ENCODE results near the gene RNF217. TPM values are rescaled to one million over a fixed set of nuclear protein-coding genes. Genes with fewer than 3 reads are reported as not detected.
A peak's percentile ranks its signal among the peaks of the same experiment; 100 is the strongest.

RNF217 gene
- total and polyA plus RNA-seq, 8 donors = 1.9 to 32.7 (median 11.2) TPM

DNA sequence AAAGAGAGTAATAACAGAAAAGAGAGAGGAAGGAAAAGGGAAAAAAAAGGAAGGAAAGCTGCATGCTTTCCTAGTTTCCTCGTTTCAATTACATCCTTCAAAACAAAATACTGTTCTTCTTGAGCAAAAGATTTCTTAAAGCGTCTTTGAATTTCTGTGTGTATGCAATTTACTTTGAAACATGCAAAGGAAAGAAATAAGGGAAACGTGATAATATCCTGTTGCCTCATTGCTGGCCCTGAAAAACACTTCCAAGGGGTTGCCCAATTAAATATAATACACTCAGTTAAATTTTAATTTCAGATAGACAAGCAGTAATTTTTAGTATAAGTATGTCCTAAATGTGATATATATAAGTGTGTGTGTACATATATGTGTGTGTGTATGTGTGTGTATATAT lies 140.2 kb downstream of the RNF217 start:
- H3K9me3 ChIP-seq = no peaks in the 10 kb centered on the region
- H3K27me3 ChIP-seq = no peaks in the 10 kb centered on the region
- H3K36me3 ChIP-seq = no peaks in the 10 kb centered on the region
- TF ChIP-seq POLR2AphosphoS5 (IDR thresholded peaks at IDR 0.05) (no peak), POLR2A (IDR thresholded peaks at IDR 0.05) (no peak), EP300 (IDR thresholded peaks at IDR 0.05) (no peak), CTCF (IDR thresholded peaks at IDR 0.05) (no peak)
- DNase-seq = no peak
- intact Hi-C loops (cut with DNase I; ENCODE audit: low total_unique reads) = no loop called here
- 50 to 80% (median 73%) methylated on average over 3 of the region's 3 CpGs for WGBS, 5 donors
- peak overlapping the region in 2 of 5 donors; percentile 1 to 49 for H3K27ac ChIP-seq
- no peak overlapping the region for H3K4me3 ChIP-seq
- H3K4me1 ChIP-seq = peaks cover 0 to 18% (median 10%) of the 10 kb centered on the region in 4 donors

DNA sequence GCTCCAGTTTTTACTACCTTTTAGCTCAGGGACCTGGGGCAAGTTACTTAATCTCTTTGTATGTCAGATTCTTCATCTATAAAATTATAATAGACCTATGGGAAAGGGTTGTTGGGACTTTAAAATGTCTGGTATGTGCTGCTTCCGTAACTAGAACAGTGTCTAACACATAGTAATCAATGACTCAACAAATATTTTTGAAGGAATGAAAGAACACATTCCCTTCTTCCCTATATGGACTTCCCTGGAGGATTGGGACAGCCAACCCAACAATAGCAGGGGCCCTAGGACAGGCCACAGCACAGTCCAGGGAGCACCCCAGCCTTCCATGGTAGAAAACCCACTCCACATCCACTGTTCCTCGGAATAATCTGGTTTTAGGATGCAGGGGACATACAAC lies 140.7 kb downstream of the RNF217 start:
- H3K27me3 ChIP-seq = no peaks in the 10 kb centered on the region
- WGBS, 5 donors = 71 to 89% (median 80%) methylated on average over 2 of the region's 2 CpGs
- no peak for TF ChIP-seq POLR2A (IDR thresholded peaks at IDR 0.05)
- TF ChIP-seq POLR2AphosphoS5 (IDR thresholded peaks at IDR 0.05) = peak in 1 of 3 donors; percentile 28
- intact Hi-C loops (cut with DNase I; ENCODE audit: low total_unique reads) = no loop called here
- DNase-seq = no peak
- peaks cover 0 to 18% (median 10%) of the 10 kb centered on the region in 4 donors for H3K4me1 ChIP-seq
- H3K36me3 ChIP-seq = no peaks in the 10 kb centered on the region
- H3K4me3 ChIP-seq = no peak overlapping the region
- H3K27ac ChIP-seq = peak overlapping the region in 2 of 5 donors; percentile 1 to 49
- no peaks in the 10 kb centered on the region for H3K9me3 ChIP-seq

DNA sequence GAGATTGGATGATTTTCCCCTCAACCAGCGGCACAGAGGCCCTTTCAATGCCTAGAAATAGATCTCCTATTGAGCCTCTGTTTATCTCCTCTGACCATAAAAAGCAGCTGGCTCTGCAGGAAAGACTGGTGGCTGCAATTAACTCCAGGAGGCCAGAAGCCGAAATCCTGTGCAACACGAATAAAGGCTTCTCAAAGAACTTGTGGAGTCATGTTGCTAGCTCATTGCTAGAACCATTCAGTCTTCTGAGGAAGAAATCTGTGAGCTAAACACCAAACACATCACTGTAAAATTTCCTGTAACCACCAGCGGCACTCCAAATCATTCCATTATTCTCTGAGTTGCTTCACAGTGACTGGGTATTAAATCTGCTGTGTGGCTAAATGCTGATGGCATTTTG lies 142.2 kb downstream of the RNF217 start:
- WGBS, 5 donors = 46 to 61% (median 55%) methylated on average over 4 of the region's 4 CpGs
- peak in 1 of 2 donors; percentile 30 for DNase-seq
- Histone ChIP-seq H3K27ac (peak overlapping the region in 1 of 5 donors; percentile 39), H3K4me1 (peaks cover 0 to 18% (median 5%) of the 10 kb centered on the region in 4 donors), H3K9me3 (peaks cover 0 to 5% (median 0%) of the 10 kb centered on the region in 4 donors), H3K4me3 (no peak overlapping the region), H3K27me3 (no peaks in the 10 kb centered on the region), H3K36me3 (no peaks in the 10 kb centered on the region)
- TF ChIP-seq EP300 (IDR thresholded peaks at IDR 0.05) = no peak
- TF ChIP-seq POLR2AphosphoS5 (IDR thresholded peaks at IDR 0.05) = no peak
- TF ChIP-seq POLR2A (IDR thresholded peaks at IDR 0.05) = no peak
- no peak for TF ChIP-seq CTCF (IDR thresholded peaks at IDR 0.05)
- intact Hi-C loops (cut with DNase I; ENCODE audit: low total_unique reads) = no loop called here

DNA sequence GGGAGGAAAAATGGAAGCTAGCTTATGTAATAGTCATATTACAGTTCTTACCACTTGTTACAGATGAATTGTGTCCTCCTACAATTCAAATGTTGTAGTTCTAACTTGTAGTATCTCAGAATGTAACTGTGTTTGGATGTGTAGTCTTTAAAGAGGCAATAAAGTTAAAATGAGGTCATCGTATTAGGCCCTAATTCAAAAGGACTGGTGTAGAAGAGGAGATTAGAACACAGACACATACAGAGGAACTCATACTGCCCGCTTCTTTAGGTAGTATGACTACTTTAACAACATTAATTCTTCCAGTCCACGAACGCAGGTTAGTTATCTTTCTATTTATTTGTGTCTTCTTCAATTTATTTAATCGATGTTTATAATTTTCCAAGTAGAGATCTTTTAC lies 144.8 kb downstream of the RNF217 start:
- no peak overlapping the region for H3K4me3 ChIP-seq
- WGBS, 5 donors = 87 to 94% (median 93%) methylated on average over 5 of the region's 5 CpGs
- intact Hi-C loops (cut with DNase I; ENCODE audit: low total_unique reads) = no loop called here
- H3K27me3 ChIP-seq = no peaks in the 10 kb centered on the region
- no peak for TF ChIP-seq POLR2AphosphoS5 (IDR thresholded peaks at IDR 0.05)
- TF ChIP-seq POLR2A (IDR thresholded peaks at IDR 0.05) = no peak
- TF ChIP-seq EP300 (IDR thresholded peaks at IDR 0.05) = no peak
- no peak for TF ChIP-seq CTCF (IDR thresholded peaks at IDR 0.05)
- H3K4me1 ChIP-seq = peaks cover 0 to 5% (median under 1%) of the 10 kb centered on the region in 4 donors
- no peaks in the 10 kb centered on the region for H3K36me3 ChIP-seq
- no peak overlapping the region for H3K27ac ChIP-seq
- no peak for DNase-seq
- peaks cover 0 to 31% (median 22%) of the 10 kb centered on the region in 4 donors for H3K9me3 ChIP-seq

- Histone ChIP-seq H3K9me3 (peaks cover 0 to 39% (median 23%) of the 10 kb centered on the region in 4 donors), H3K27me3 (no peaks in the 10 kb centered on the region), H3K27ac (no peak overlapping the region), H3K36me3 (no peaks in the 10 kb centered on the region), H3K4me3 (no peak overlapping the region), H3K4me1 (no peaks in the 10 kb centered on the region)
- DNase-seq = no peak
- intact Hi-C loops (cut with DNase I; ENCODE audit: low total_unique reads) = no loop called here
- 94 to 98% (median 96%) methylated on average over 3 of the region's 3 CpGs for WGBS, 5 donors
- TF ChIP-seq CTCF (IDR thresholded peaks at IDR 0.05) (no peak), POLR2AphosphoS5 (IDR thresholded peaks at IDR 0.05) (no peak), EP300 (IDR thresholded peaks at IDR 0.05) (no peak), POLR2A (IDR thresholded peaks at IDR 0.05) (no peak)
Observed at GRCh38 chr6:125107896-125108295, 145.7 kb downstream of the RNF217 start.
